MM.1S (cell line): ENCODE measurements around the gene KRTAP5-11.
"Not testable (repeated sequence)": the region's sequence is repeated elsewhere in the genome, so short reads cannot be mapped to it uniquely, and the experiment has no call there.

ENCODE experiments used
- DNase-seq: peaks from one replicate; pipeline ENCODE4 v3.0.0-alpha.2; 2015
- H2AFZ ChIP-seq: fragments of 300-600 bp; sonication (generic); 2 replicates; pipeline ENCODE4 v1.6.0; 2016; ENCODE audit warnings: antibody characterized with exemption, low read length
- H3F3A ChIP-seq: fragments of 300-600 bp; sonication (generic); 2 replicates; pipeline ENCODE4 v1.6.1; 2016; ENCODE audit warnings: mild to moderate bottlenecking, antibody characterized with exemption, low read length, moderate library complexity, mixed read lengths; ENCODE audit not compliant: insufficient read depth
- H3K27ac ChIP-seq: fragments of 300-600 bp; sonication (generic); 2 replicates; pipeline ENCODE4 v1.5.1; 2016; ENCODE audit warnings: mild to moderate bottlenecking, low read length
- H3K27me3 ChIP-seq: fragments of 300-600 bp; sonication (generic); replicated peaks from 2 replicates; pipeline ENCODE4 v1.6.0; 2016; ENCODE audit warnings: low read length; ENCODE audit not compliant: insufficient read depth
- H3K36me3 ChIP-seq: fragments of 300-600 bp; sonication (generic); replicated peaks from 2 replicates; pipeline ENCODE4 v1.6.1; 2016; ENCODE audit warnings: mild to moderate bottlenecking, low read length, mixed read lengths; ENCODE audit not compliant: insufficient read depth
- H3K4me1 ChIP-seq: fragments of 300-600 bp; sonication (generic); 2 replicates; pipeline ENCODE4 v1.6.1; 2016; ENCODE audit warnings: low read length, mixed read lengths
- H3K4me2 ChIP-seq: fragments of 300-600 bp; sonication (generic); 2 replicates; pipeline ENCODE4 v1.6.0; 2016; ENCODE audit warnings: low read depth, low read length
- H3K4me3 ChIP-seq: fragments of 300-600 bp; sonication (generic); 2 replicates; pipeline ENCODE4 v1.5.1; 2016; ENCODE audit warnings: low read length, mixed read lengths
- H3K79me2 ChIP-seq: fragments of 300-600 bp; sonication (generic); 2 replicates; pipeline ENCODE4 v1.6.1; 2016; ENCODE audit warnings: mixed run types, low read length, mixed read lengths
- H3K9ac ChIP-seq: fragments of 300-600 bp; sonication (generic); 2 replicates; pipeline ENCODE4 v1.6.1; 2016; ENCODE audit warnings: low read length, mixed read lengths
- H3K9me2 ChIP-seq: fragments of 300-600 bp; sonication (generic); replicated peaks from 2 replicates; pipeline ENCODE4 v1.6.1; 2016; ENCODE audit warnings: mild to moderate bottlenecking, low read length, mixed read lengths; ENCODE audit not compliant: insufficient read depth
- H3K9me3 ChIP-seq: fragments of 300-600 bp; sonication (generic); replicated peaks from 2 replicates; pipeline ENCODE4 v1.6.1; 2016; ENCODE audit warnings: mild to moderate bottlenecking, low read length, mixed read lengths; ENCODE audit not compliant: insufficient read depth
- H4K20me1 ChIP-seq: fragments of 300-600 bp; sonication (generic); 2 replicates; pipeline ENCODE4 v1.6.1; 2016; ENCODE audit warnings: mild to moderate bottlenecking, low read length, moderate library complexity, mixed read lengths; ENCODE audit not compliant: insufficient read depth

Gene KRTAP5-11

DNA sequence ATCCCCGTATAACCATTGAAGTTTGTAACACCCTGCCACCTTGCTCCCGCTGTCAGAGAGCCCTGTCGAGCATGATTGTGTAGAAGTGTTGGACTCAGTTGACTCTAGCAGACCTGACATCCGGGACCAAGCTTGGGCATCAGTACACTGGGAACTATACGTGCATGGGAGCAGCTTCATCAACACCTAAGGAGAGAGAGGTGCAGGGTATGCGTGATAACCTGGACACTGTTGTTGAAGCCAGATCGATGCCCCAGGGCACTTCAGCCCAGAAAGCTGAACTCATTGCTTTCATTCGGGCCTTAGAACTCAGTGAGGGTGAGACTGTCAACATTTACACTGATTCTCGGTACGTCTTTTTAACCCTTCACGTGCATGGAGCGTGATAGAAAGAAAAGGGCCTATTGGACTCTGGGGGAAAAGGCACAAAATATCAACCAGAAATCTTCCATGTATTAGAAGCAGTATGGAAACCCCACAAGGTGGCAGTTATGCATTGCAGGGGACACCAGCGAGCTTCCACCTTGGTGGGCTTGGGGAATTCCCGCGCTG is 31.8 kb upstream of the KRTAP5-11 start:
- H2AFZ ChIP-seq, H3K4me3 ChIP-seq, H3K27me3 ChIP-seq, H3K9me3 ChIP-seq, DNase-seq, H3K4me2 ChIP-seq, H4K20me1 ChIP-seq, H3K36me3 ChIP-seq, H3F3A ChIP-seq, H3K27ac ChIP-seq, H3K4me1 ChIP-seq, H3K9me2 ChIP-seq, H3K79me2 ChIP-seq, H3K9ac ChIP-seq: not testable (repeated sequence)

DNA sequence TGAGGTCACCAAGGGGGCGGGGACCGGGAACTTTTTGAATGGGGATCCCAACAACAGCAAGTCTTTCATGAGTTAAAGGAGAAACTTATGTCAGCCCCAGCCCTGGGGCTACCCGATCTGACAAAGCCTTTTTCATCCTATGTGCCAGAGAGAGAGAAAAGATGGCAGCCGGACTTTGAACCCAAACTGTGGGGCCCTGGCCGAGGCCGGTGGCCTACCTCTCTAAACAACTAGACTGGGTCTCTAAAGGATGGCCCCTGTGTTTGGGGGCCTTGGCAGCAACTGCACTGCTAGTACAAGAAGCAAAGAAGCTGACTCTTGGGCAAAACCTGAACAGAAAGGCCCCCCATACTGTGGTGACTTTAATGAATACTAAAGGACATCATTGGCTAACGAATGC is 31.3 kb upstream of the KRTAP5-11 start:
- not testable (repeated sequence) for H3K9me2 ChIP-seq, H3K4me2 ChIP-seq, H4K20me1 ChIP-seq, H3F3A ChIP-seq, H3K79me2 ChIP-seq, H3K27me3 ChIP-seq, H3K9me3 ChIP-seq, DNase-seq, H3K4me3 ChIP-seq, H3K27ac ChIP-seq, H3K4me1 ChIP-seq, H2AFZ ChIP-seq, H3K9ac ChIP-seq, H3K36me3 ChIP-seq

DNA sequence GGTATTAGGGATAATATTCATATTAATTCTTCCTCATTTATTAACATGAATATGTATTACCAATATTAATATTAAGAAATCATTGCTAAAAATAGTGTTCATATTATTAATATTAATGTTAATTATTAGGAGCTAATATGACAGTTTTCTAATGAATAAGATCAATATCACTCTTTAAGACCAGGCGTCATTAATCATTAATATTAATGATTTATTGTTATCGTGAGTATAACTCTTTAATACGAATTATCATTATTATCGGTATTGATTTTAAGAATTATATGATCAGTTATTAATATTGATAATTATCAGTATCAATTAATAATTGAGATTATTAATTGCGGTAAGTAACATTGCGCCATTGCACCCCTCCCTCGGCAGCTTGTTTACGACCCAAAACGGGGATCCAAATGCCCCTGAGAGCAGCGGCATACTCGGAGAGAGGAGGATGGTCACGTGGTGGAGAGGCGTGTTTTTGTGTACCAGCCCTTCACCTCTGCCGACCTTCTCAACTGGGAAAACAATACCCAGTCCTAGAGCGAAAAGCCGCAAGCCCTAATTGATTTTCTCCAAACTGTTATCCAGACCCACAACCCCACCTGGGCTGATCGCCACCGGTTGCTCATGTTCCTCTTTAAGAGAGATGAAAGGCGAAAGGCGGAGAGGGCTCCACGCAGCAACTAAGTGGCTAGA is 28.7 kb upstream of the KRTAP5-11 start:
- H3K9me3 ChIP-seq, H3K79me2 ChIP-seq: not testable (repeated sequence)

DNA sequence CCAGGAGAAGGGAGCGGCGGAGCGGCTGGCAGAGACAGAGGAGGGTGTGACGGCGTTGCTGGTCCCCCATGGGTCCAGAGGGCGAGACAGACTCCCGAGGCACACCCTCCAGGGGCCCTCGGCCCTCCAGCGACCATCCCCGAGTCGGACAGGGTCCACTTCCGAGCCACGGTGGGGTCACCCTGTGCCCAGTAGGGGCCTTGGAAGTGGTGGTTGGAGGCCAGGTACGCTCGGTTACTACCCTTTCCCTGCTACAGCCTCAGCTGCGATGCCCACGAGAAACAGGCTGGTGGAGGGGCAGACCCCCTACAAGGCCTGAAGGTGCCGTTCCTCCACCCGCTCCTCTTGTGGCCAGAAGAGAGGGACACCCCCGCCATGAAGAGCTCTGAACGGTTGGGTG is 25.6 kb upstream of the KRTAP5-11 start:
- H3K79me2 ChIP-seq, H4K20me1 ChIP-seq, H3K27ac ChIP-seq, H2AFZ ChIP-seq, H3K27me3 ChIP-seq, H3K4me1 ChIP-seq, H3K9me3 ChIP-seq, H3F3A ChIP-seq, H3K9ac ChIP-seq, H3K4me3 ChIP-seq, H3K36me3 ChIP-seq, H3K4me2 ChIP-seq, DNase-seq, H3K9me2 ChIP-seq: not testable (repeated sequence)

More for the DNA sequence above, 28.7 kb upstream of the KRTAP5-11 start:
- H4K20me1 ChIP-seq, H3K4me1 ChIP-seq, H3K36me3 ChIP-seq, H3K9me2 ChIP-seq, H3F3A ChIP-seq, H3K27ac ChIP-seq, H3K4me2 ChIP-seq, H2AFZ ChIP-seq, DNase-seq, H3K4me3 ChIP-seq, H3K27me3 ChIP-seq, H3K9ac ChIP-seq: not testable (repeated sequence)

DNA sequence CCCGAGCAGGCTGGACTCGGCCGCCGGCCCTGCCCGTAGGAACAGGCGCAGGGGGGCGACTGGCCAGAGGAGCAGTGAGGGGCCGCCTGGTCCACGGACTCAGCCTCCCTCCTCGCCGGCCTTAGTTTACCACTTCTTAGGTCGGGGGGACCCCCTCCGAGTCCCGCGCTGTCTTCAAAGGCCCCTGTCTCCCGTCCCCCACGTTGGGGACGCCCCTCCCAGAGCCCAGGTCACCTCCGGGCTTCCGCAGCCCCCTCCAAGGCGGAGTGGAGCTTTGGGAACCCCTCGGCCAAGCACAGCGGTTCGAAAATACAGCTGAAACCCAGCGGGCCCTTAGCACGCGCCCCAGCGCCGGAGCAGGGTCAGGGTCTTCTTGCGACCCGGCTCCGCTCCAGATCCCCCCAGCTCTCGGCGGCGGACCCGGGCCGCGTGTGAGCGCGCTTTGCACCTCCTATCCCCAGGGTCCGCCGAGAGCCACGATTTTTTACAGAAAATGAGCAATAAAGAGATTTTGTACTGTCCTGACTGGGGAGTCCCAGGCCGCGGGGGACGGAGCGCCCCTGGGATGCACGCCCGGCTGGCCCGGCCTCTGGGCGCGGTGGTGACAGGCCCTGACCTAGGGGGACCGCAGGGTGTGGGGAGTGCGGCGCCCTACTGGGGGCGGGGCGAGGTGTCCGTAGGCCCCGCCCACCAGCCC is 25.0 kb upstream of the KRTAP5-11 start:
- H3K9ac ChIP-seq, H3K9me2 ChIP-seq, H4K20me1 ChIP-seq, H3K79me2 ChIP-seq, DNase-seq, H2AFZ ChIP-seq, H3K36me3 ChIP-seq, H3F3A ChIP-seq, H3K27me3 ChIP-seq, H3K4me2 ChIP-seq, H3K4me1 ChIP-seq, H3K9me3 ChIP-seq, H3K4me3 ChIP-seq, H3K27ac ChIP-seq: not testable (repeated sequence)

DNA sequence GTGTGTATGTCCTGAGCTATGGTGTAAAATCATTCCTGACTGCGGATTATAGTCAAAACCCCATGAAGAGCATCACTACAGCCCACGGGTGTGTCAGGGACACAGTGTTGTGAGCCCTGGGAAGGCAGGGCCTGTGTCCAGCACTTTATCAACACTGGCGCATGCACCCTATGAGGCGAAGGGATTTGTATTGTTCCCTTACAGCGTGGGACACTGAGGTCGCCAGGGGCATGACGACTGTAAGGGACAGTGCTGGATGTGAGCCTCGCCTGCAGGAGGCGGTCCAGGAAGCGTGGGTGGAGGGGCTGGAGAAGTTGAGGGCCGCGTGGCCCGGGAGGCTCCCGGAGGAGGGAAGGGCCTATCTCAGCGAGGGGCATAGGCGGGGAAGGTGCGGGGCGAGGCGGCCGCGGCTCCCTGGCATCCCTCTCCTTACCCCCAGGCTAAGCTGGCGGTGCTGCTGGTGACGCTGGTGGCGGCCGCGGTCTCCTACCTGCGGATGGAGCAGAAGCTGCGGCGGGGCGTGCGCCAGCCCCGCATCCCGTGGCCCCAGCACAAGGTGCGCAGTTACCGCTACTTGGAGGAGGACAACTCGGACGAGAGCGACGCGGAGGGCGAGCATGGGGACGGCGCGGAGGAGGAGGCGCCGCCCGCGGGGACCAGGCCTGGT is 24.3 kb upstream of the KRTAP5-11 start:
- H2AFZ ChIP-seq, H3K27ac ChIP-seq, H3K79me2 ChIP-seq, H3F3A ChIP-seq, H3K4me2 ChIP-seq, H3K4me1 ChIP-seq, H3K9ac ChIP-seq, H3K4me3 ChIP-seq, H3K36me3 ChIP-seq, DNase-seq, H3K9me2 ChIP-seq, H3K9me3 ChIP-seq, H3K27me3 ChIP-seq, H4K20me1 ChIP-seq: not testable (repeated sequence)
